DND-41 (cell line): Measurements from ENCODE around the gene PHLDB3.

Source experiments
- ATAC-seq: fragments of 200-7000 bp; cut with Tn5 transposase; 3 replicates; pipeline ENCODE4 v1.9.1; 2021; ENCODE audit warnings: low read depth; ENCODE audit not compliant: insufficient read depth
- DNase-seq: peaks from one replicate; pipeline ENCODE4 v3.0.0-alpha.2; 2020
- H2AFZ ChIP-seq: 2 replicates; pipeline ENCODE4 v1.6.0; 2012; ENCODE audit warnings: low read depth, low read length
- H3K27ac ChIP-seq: 2 replicates; pipeline ENCODE4 v1.5.1; 2012; ENCODE audit warnings: low read length, inconsistent platforms
- H3K27me3 ChIP-seq: fragments of 200-600 bp; sonication (generic); 2 replicates; pipeline ENCODE4 v1.6.0; 2012; ENCODE audit warnings: low read length, mild to moderate bottlenecking, inconsistent platforms; ENCODE audit not compliant: insufficient read depth, poor library complexity
- H3K36me3 ChIP-seq: 2 replicates; pipeline ENCODE4 v1.5.1; 2012; ENCODE audit warnings: low read length, inconsistent platforms; ENCODE audit not compliant: insufficient read depth
- H3K4me1 ChIP-seq: 2 replicates; pipeline ENCODE4 v1.5.1; 2012; ENCODE audit warnings: mild to moderate bottlenecking, low read length; ENCODE audit not compliant: insufficient read depth
- H3K4me2 ChIP-seq: 2 replicates; pipeline ENCODE4 v1.6.0; 2012; ENCODE audit warnings: mild to moderate bottlenecking, moderate library complexity, low read length, inconsistent platforms; ENCODE audit not compliant: insufficient read depth
- H3K4me3 ChIP-seq, 2 experiments: fragments of 200-600 bp in 1 of 2; shearing (Covaris generic) in 1 of 2; 2 replicates each; pipeline ENCODE4 v1.5.1; 2012 to 2016; ENCODE audit warnings: inconsistent platforms in 2 of 2, low read length in 2 of 2, mild to moderate bottlenecking in 2 of 2, low read depth in 1 of 2, moderate library complexity in 1 of 2
- H3K79me2 ChIP-seq: 2 replicates; pipeline ENCODE4 v1.6.0; 2012; ENCODE audit warnings: low read length, inconsistent platforms; ENCODE audit not compliant: insufficient read depth
- H3K9ac ChIP-seq: 2 replicates; pipeline ENCODE4 v1.6.0; 2012; ENCODE audit warnings: low read depth, mild to moderate bottlenecking, inconsistent platforms, low read length, moderate library complexity
- H3K9me3 ChIP-seq: 2 replicates; pipeline ENCODE4 v1.5.1; 2012; ENCODE audit warnings: low read length, moderate library complexity, mild to moderate bottlenecking, inconsistent platforms; ENCODE audit not compliant: insufficient read depth, severe bottlenecking
- H4K20me1 ChIP-seq: 2 replicates; pipeline ENCODE4 v1.6.0; 2012; ENCODE audit warnings: low read length; ENCODE audit not compliant: insufficient read depth
- CTCF ChIP-seq: IDR thresholded peaks from 2 replicates; pipeline ENCODE4 v1.5.1; 2012; ENCODE audit warnings: borderline replicate concordance, low read length, moderate library complexity, mild to moderate bottlenecking; ENCODE audit not compliant: poor library complexity, severe bottlenecking; ENCODE audit errors: extremely low read depth
- EZH2 ChIP-seq: IDR thresholded peaks from 3 replicates; pipeline ENCODE4 v1.6.1; 2012; ENCODE audit warnings: borderline replicate concordance, low read depth, mild to moderate bottlenecking, moderate library complexity, low read length, inconsistent platforms; ENCODE audit not compliant: severe bottlenecking

PHLDB3 gene

DNA sequence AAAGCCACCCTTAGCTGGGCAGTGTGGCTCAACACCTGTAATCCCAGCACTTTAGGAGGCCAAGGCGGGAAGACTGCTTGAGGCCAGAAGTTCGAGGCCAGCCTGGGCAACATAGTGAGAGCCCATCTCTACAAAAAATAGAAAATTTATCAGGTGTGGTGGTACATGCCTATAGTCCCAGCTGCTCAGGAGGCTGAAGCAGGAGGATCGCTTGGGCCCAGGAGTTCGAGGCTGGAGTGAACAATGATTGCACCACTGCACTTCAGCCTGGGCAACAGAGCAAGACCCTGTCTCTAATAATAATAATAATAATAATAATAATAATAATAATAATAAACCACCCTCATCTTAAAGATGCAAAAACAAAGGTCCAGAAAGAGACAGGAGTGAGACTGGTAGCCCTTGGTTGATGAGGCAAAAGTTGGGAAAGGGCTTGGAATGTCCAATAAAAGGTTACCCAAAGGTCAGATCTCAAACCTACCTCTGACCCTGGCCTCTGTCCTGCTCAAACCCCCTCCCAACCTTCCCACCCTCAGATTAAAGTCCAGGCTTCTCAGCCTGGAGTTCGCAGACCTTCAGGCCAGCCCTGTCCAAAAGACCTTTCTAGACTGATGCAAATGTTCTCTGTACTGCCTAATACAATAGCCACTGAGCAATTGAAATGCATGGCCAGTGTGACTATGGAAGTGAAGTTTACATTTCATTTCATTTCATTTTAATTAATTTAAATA, 37.5 kb upstream of the PHLDB3 start:
- Histone ChIP-seq H3K36me3 (peaks cover 77% of the 10 kb centered on the region), H3K4me1 (no peaks in the 10 kb centered on the region), H3K9ac (no peak overlapping the region), H3K27ac (no peak overlapping the region), H3K79me2 (no peaks in the 10 kb centered on the region), H3K4me3 (no peak overlapping the region), H3K9me3 (peaks cover 8% of the 10 kb centered on the region), H2AFZ (no peak overlapping the region), H3K27me3 (no peaks in the 10 kb centered on the region), H4K20me1 (no peaks in the 10 kb centered on the region), H3K4me2 (no peak overlapping the region)
- DNase-seq (no peak), ATAC-seq (no peak)
- TF ChIP-seq EZH2 (no peak), CTCF (no peak)

GRCh38 chr19:43540381-43540780, 35.8 kb upstream of the PHLDB3 start:
- Histone ChIP-seq H2AFZ (no peak overlapping the region), H3K4me3 (no peak overlapping the region), H3K4me2 (no peak overlapping the region), H3K9me3 (peaks cover 8% of the 10 kb centered on the region), H3K27me3 (no peaks in the 10 kb centered on the region), H3K79me2 (no peaks in the 10 kb centered on the region), H4K20me1 (no peaks in the 10 kb centered on the region), H3K27ac (no peak overlapping the region), H3K36me3 (peaks cover 71% of the 10 kb centered on the region), H3K9ac (no peak overlapping the region), H3K4me1 (no peaks in the 10 kb centered on the region)
- TF ChIP-seq EZH2 (no peak), CTCF (no peak)
- DNase-seq (no peak), ATAC-seq (no peak)

DNA sequence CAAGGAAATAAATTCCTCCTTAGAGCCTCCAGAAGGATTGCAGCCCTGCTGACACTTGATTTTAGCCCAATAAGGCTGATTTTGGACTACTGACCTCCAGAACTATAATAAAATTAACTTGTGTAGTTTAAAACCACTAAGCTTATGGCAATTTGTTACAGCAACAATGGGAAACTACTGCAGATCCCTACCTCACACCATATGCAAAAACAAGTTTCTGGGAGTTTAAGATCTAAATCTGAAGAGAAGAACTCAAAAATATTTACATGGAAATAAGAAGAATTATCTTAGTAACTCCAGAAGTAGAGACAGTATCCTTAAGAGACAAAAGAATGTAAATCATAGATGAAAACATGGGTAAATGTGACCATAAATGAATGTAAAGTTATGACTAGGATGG, 34.4 kb upstream of the PHLDB3 start:
- Histone ChIP-seq H4K20me1 (0 out of 2 replicates have a peak, but pooled peaks cover 4% of the 10 kb centered on the region), H3K36me3 (peaks cover 59% of the 10 kb centered on the region), H3K79me2 (no peaks in the 10 kb centered on the region), H3K9ac (no peak overlapping the region), H3K4me1 (peaks cover 5% of the 10 kb centered on the region; the same call in 1 of the 2 replicates), H2AFZ (no peak overlapping the region), H3K9me3 (peaks cover 8% of the 10 kb centered on the region), H3K4me3 (no peak overlapping the region), H3K4me2 (no peak overlapping the region), H3K27ac (no peak overlapping the region), H3K27me3 (no peaks in the 10 kb centered on the region)
- DNase-seq = no peak
- ATAC-seq = no peak
- TF ChIP-seq EZH2 (no peak), CTCF (no peak)
